NCI-H69 (cell line): ENCODE measurements around the gene XRN2.
A peak's percentile ranks its signal among the peaks of the same experiment; 100 is the strongest.

Source experiments
- DNase-seq: peaks from one replicate; lab custom pipeline; 2025; lab: John Stamatoyannopoulos, UW

The XRN2 gene

DNA sequence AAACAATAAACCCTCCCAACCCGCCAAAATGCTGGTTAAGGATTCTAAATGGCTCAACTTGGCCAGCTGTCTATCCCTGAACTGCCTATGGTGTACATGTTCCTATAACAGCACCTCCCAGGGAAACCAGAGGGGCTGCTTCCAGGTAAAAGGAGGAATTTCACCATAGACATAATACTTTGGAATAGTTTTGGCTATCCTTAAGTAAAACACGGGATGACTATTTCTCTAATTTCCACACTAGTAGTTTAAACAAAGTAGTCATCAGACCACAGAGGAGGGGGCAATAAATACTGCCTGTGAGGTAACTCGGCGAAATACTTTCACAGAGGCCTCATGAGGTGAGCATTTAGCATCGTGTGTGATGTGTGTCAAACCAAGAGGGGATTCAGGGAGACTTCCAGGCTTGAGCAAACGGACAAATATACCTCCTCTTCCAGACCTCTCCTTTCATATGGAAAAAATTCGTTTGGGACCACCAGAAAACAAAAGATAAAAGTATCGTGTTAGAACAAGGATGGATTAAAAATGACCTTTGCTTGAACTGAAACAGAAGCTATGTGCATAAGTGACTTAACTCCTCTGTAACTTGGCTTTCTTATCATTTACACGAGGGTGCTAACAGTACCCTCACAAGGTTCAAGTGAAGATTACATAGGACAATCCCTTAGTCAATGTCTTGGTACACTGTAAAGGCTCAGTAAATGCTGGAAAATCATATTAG is 1.0 kb upstream of the XRN2 start:
- peak; percentile 26 for DNase-seq

DNA sequence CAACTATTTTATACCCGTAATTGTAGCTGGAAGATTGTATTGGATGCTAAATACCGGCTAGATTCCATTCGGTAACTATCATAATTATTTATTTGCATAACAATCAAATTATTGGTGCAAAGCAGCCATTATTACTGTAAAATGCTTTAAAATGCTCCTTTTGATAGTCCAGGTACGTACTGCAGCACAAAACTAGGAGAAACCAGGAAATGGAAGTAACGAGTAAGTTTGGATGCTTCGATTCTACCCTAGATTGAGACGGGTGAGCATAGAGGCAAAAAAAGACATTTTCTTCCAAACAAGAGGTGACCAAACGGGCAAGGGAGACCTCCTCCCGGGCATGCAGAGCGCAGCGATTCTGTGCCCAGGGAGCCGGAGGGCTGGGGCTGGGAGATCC is 469 bp upstream of the XRN2 start:
- DNase-seq: no peak

DNA sequence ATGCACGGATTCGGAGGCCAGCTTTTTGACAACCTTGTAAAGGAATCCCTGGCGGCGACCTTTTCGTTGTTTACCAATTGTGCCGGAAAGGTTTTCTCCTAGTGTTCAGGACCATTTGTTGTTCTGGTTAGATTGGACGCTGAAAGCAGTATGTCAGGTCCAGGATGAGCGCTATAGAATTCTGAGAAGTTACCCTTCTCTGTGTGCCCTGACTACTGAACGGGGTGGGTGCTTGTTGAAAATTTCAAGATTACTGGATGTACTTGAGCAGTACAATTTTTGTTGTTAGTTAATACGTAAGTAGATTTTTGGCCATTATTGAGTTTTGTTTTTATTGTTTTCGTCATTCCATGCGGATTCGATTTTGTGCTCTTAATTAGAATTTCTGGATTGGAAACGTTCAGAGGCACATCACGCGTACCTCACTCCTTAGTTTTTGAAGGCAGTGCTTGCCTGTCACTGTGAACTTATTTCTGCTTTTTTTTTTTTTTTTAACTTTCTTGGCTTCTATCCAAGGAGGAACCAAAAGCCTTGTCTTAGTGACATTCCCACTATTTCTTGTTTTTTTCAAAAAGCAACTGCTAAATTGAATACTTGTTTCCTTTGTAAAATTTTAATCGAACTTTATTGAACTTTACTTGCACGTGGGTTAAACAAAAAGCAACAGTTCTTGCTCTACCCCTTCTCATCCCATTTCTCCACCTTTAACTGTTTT is 898 bp downstream of the XRN2 start:
- peak; percentile 39 for DNase-seq

DNA sequence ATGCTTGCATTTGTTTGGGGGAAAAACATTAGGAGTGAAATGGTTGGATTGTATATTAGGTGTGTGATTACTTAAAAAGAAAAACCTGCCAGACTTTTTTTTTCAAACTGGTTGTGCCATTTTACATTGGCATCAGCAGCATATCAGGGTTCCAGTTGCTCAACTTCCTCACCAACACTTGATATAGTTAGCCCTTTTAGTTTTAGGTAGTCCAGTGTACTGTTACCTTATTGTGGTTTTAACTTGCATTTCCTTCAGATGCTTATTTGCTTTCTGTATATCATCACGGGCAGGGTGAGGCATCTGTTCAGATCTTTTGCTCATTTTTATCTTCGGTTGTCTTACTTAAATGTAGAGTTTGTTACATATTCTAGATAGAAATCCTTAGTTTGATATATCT is 5.2 kb downstream of the XRN2 start:
- no peak for DNase-seq

DNA sequence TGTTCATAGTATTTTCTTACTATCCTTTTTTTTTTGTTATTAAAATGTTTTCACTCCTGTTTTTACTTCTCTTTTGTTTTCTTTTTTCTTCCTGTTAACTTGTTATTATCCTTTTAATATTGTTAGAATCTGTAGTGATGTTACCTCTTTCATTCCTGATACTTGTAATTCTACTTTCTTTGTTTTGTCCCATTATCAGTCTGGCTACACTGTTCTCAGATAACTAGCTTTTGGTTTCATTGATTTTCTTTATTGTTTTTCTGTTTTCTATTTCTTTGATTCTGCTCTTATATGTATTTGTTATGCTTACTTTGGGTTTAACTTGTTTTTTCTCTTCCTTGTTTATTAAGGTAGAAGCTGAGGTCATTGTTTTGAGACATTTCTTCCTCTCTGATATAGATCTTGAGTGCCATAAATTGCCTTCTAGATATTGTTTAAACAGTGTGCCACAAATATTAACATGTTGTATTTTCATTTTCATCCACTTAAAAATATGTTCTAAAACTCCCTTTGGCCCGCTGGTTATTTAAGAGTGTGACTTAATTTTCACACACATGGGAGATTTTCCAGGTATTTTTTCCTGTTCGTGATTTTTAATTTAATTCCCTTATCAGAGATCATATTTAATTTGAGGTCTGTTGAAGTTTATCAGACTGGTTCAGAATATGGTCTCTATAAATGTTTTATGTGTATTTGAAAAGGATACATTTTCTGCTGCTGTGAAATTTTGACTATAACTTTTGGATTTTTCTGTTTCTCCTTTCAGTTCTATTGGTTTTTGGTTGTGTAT is 6.7 kb downstream of the XRN2 start:
- DNase-seq: no peak

DNA sequence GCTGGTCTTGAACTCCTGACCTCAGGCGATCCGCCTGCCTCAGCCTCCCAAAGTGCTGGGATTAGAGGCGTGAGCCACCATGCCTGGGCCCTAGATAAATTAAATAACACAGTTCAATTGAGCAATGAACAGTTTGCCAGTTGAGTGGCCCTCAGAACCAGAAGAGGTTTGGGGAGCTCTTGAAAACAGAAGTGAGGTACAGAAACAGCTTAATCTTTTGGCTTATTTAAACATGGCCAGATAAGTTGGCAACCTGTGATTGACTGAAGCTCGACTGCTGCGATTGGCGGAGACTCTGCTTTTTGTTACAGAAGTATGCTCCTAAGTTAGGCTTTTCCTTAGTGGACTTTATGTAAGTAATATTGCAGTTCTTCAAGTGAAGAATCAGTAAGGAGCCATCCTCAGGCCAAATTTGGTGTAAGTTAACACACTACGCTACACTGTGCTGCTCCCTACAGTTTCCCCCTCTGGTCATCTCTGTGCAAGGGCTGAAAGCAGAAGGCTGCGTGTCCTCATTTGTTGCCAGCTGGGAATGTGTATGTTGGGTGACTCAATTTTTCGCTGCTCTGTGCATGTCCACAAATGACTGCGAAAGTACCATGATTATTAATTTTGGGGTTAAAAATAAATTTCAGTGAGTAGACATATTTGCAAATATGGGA is 9.8 kb downstream of the XRN2 start:
- DNase-seq: no peak

DNA sequence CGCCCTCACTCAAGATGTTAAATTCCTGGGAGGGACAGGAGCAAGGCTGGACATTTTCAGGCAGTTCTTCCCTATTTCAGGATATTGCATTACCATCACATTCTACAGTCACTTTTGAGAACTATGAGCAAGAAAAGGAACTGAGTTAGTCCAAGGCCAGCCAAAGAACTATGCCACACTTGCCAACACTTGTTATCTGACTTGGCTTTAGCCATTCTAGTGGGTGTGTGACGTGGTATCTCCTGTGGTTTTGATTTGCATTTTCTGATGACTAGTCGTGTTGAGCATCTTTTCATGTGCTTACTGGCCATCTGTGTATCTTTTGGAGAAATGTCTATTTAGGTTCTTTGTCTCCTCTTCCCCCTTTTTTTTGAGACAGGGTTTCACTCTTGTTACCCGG is 12.0 kb downstream of the XRN2 start:
- DNase-seq: no peak

DNA sequence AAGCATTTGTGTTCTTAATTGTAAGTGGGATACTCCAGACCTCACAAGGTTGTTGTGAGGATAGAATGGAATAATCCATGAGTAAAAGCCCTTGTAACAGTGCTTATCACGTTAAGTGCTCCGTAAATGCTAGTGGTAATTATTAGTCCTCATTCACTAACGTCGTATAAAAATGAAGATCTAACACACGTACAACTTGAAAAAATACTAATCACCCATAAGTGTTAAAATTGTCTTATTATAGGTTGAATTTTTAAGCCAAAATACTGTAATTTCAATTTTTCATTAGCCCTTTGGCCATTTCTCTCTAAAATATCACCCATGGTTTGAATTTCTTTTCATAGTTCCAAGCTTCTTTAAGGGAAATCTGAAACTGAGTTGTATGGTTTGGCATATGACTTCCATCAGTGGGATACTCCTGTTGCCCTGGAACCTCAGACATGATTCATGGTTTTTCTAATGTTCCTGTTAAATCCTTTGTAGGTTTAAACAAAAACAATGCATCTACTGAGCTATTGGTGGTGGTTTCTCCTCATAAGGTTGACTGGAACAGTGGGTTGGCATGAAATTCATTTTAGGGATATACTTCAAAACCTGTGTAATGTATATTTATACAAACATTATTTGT is 19.1 kb downstream of the XRN2 start:
- DNase-seq: no peak

DNA sequence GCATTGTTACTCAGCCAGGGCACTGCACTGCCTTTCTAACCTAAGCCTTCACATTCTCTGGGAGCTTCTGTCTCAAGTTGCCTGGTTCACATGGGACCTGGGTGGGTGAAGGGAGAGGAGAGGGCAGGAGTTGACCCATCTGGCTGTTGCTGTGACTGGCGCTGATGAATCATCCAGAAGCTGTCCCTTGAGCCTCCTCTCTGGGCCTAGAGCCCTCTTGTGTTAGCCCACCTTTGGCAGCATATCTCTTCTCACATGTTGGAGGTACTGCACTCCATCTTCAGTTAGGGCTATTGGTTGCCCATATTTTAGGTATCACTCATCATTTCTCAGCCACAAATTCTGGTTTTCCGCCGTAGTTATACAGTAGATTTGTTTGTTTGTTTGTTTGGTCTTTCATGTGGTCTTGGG is 19.8 kb downstream of the XRN2 start:
- no peak for DNase-seq

DNA sequence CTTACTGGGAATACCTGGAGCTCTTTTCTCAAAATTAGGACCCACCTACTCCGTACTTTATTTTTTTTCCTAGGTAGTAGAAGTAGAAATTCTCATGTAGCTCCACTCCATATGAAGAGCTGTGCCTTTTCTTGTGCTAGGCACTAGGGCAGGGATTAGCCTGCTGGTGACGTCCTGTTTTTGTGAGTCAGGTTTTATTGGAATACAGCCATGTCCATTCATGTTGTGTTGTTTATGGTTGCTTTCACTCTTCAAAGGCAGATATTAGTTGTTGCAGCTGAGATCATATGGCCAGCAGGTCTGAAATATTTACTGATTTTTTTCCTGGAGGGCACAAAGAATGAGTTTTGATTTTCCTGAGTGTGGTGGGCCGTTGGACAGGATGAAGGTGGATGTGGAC is 20.5 kb downstream of the XRN2 start:
- no peak for DNase-seq

DNA sequence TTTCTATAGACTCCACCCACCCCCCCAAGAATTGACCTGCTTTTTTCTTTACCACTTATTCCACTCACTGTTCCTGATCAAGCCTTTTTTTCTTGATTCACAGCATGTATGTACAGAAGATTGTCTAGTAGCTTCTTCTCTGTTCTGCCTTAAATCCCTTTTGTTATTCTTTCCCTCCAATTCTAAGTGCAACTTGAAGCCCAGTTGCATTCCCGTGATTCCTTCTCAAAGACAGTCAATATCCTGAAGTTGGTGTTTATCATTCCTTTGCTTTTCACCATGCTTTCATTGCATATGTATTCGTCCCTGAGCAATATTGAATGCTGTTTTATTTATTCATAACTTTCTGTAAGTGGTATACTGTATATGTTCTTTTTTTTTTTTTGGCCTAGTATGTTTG is 21.0 kb downstream of the XRN2 start:
- no peak for DNase-seq

DNA sequence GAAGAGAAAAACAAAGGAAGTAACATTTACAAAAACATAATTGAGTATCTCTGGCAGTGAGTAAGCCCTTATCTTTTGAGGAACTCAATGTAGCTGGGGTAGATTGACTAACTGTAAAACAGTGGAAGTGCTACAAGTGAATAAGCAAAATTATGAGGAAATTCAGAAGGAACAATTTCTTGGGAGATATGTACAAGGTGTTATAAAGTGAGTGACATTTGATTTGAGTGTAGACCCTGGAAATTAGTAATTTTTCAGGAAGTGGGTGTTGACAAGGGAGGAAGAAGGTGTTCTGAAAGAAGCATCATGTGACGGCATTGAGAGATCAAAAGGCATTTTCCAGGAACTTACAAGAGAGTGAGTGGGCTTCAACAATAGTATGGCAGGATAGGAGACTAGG is 22.2 kb downstream of the XRN2 start:
- no peak for DNase-seq

DNA sequence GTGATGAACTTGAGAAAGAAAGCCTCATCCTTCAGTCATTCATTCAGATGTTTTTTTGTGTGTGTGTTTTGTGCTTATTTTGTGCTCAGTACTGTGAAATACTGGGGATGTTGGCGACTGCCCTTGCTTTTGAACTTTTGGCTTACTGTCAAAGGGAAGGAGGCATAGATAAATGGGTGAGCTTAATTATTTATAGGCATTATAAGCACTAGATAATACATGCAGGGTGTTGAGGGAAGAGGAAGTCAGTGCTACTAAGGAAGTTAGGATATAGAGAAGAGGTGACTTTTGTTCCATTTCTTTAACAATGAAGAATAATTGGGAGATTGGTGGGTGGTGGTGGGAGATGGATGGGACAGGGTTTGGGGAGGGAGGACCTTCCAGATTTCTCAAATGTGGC is 23.6 kb downstream of the XRN2 start:
- no peak for DNase-seq

DNA sequence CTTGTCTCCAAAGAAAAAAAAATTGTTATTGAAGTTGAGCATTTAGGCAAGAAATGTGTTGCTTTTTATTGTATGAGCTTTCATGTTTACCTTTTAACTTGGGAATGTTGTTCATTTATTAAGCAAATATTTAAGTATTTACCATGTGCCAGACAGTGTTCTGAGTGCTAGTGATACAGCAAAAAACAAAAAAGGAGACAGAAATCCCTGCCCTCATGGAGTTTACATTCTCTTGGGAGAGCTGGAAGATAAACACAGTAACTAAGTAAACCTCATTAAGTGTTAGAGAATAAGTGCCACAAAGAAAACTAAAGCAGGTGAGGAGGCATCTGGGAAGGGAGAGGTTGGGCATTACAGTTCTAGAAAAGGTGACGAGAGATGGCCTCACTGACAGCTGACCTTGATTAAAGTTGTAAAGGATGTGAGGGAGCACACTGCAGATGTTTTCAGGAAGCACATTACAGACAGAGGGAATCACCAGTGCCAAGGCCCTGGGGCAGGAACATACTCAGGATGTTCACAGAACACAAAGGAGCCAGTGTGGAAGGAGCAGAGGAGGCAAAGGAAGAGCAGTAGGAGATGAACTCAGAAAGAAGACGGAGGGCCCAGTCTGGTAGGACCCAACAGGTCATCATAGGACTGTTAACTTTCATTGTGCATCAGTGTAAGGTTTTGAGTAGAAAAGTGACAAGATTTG is 33.5 kb downstream of the XRN2 start:
- no peak for DNase-seq

DNA sequence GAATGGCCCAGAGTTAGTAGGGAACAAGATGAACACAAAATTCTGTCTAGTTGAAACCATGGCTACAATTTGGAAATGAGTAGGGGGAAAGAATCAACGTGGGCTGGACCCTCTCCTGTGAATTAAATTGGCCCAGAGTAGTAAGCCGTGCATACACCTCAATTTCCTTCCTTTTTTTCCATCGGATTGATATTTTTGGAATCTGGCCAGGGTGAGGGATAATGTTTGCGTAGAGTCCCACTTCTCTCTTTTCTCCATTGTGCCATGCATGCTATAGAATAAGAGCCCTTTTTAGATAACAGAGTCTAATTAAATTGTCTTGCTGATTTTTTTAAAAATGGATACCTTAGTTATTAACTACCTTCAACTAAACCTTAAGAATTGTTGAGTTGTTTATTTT is 35.2 kb downstream of the XRN2 start:
- DNase-seq: no peak

DNA sequence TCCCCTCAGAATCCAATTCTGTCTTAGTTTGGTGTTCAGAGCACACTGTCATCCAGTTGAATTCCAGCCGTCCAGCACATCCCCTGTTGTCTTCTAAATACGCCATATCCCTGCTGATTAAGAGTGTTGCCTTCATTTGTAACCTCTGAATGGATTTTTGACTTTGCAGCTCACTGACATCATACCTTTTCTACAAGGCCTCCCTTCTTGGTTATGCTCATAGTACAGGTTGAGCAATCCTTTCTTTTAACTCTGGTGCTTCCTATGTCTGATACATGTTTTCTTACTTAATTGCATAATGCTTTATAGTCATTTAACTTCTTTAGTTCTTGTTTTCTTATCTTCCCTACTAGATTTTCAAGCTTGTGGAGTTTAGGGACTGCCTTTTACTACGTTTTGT is 36.4 kb downstream of the XRN2 start:
- no peak for DNase-seq

DNA sequence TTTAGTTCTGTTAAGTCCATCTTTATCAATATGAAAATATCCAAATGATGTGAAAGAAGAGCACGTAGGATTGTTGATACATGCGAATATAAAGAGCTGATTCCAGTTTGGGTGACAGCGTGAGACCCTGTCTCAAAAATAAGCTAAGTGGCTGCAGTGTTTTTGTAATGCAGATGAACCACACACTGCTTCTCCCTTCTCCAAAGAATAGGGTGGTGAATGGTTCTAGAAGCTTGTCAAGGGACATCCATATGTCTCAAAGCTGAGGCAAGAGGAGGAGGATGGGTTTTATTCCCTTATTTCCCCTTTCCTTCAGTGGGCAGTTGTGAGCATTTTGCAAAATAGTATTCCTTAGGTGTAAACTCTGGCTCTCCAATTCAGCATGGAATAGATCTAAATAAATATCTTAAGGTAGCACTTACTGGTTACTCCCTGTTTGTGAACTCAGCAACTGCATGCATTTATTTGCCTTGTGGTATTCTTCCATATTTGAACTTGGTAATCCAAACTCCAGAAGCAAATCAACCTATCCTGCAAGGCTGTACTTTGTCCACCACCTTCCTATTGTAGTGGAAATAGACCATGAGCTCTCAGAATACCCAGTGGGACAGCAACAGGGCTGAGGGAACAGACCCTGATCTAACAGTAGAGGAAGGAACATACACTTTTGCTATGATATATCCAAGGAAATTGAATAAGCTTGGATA is 38.0 kb downstream of the XRN2 start:
- no peak for DNase-seq

DNA sequence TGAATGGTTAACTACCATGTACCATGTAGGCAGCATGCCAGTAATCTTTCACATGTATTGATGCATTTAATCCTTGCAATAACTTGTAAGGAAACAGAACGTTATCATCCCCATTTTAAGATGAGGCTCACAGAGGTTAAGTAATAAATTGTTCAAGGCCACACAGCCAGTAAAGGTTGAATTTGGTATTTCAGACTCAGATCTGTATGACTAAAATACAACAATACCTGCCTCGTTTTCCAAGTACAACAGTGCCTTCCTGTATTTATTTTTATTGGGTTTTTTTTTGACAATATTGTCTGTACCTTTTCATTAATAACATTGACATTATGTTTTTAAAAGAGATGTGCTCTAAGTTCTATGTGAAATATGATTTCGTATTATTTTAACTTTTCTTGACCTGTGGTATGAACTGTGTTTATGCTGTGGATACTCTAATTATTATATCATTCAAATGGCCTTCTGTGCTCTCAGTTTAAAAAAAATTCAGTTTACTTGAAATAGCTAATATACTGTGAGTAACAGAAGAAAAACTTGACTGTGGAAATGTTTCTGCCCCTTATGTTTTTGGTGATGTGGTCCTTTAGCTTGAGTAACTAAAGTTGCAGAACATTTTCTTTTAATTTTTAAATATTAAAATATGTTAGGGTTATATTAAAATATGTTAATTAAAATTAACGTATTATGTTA is 39.7 kb downstream of the XRN2 start:
- DNase-seq: no peak

DNA sequence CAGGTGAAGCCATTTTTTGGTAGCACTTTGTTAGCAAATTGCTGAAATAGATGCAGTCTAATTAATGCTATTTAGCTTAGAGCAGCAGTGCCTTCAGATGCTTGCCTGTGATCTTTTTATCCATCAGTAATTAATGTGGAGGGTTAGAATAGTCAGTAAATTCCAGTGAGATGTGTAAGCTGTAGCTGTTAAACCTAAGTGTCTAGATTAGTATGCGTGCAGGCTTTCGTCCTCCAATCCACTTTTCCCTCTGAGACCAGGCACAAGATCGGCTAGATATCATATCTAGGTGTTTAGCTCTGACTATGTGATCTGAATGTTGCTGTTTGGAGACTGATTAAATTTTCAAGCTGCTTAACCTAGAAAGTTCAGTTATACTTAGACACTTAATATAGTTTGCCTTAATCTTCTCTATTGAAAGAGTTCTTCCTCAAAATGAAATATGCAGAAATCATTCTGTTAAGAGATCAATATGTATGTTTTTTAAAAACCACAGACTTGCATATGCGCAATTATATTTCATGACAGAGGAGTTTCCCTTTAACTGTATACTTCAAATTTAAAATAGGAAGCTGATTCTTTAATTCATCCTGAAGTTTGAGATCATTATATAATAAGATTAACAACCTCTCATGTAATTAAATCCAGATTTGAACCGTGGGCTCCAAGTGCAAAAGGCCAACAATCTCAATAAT is 41.2 kb downstream of the XRN2 start:
- peak; percentile 13 for DNase-seq

DNA sequence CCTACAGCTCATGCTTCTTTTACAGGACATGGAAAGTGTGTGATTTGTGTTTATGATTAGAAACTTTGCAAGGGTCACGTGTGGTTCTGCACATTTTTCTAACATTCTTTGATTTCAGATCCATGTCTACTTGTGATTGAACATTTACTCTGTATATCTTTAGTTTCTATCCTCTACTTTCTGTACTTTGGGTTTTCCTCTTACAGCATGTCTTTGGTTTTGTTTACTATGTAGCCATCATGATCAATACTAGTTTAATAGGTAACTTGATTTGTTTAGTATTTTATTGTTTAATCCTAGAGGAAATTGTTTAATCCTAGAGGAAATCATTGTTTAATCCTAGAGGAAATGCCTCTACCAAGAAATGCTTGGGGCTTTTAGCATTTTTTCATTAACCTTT is 41.8 kb downstream of the XRN2 start:
- no peak for DNase-seq
